ENCODE measurements around the gene KIAA1549.
"Not testable (repeated sequence)": the region's sequence is repeated elsewhere in the genome, so short reads cannot be mapped to it uniquely, and the experiment has no call there.

Gene KIAA1549

DNA sequence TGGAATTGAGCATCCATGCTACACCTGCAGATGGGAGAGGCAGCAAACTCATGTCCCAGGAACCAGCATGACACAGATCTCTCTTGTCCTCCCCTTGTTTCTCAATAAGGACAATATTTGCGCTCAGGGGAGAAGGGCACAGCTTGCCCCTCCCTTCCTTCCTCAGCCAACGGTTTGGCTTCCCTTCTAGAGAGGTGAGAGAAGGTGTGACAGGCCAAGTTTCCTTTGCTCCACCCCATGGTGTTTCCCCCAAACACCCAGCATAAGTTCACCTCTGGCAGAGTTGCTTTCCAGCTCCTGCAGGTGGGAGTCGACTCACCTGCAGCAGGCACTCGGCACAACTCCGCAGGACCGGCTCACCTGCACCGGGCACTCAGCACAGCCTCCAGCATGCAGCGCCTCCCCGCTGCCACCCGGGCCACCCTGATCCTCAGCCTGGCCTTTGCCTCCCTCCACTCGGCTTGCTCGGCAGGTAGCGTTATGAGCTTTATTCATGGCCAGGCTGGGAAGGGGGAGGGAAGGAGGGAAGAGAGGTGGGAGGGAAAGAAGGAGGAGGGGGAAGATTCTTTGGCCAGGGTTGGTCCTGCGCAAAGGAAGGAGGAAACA lies 183.4 kb downstream of the KIAA1549 start, which contains the start of the genes ATP6V0A4 and TMEM213:
TSS of gene ATP6V0A4 (minus strand) at position 482 of the 606 bp plus-strand sequence. CDS start 26,949 bp downstream, outside the sequence.
TSS of gene TMEM213 (plus strand) at position 280 of the 606 bp plus-strand sequence. CDS start at position 391, 111 bp downstream.
- DNase-seq (ENCODE audit: low read depth) = no peak
- H3K4me3 ChIP-seq (ENCODE audit: control insufficient read depth, low read depth, low read length) = no peak within 1 kb of the TSS
- TF ChIP-seq CTCF (conservative IDR thresholded peaks at IDR 0.05; ENCODE audit: control insufficient read depth, insufficient read depth, low read depth, low read length) = no peak

DNA sequence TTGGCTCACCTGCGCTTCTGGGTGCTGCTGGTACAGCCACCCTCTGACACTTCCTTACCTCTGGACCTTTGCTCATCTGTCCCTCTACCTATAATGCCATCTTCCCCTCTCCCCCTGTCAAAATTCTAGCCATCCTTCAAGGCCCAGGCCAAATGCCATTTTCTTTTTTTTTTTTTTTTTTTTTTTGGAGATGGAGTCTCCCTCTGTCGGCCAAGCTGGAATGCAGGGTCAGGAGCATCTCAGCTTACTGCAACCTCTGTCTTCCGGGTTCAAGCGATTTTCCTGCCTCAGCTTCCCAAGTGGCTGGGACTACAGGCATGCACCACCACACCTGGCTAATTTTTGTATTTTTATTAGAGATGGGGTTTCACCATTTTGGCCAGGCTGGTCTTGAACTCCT lies 184.1 kb downstream of the KIAA1549 start:
- not testable (repeated sequence) for DNase-seq (ENCODE audit: low read depth); H3K4me3 ChIP-seq (ENCODE audit: control insufficient read depth, low read depth, low read length)

DNA sequence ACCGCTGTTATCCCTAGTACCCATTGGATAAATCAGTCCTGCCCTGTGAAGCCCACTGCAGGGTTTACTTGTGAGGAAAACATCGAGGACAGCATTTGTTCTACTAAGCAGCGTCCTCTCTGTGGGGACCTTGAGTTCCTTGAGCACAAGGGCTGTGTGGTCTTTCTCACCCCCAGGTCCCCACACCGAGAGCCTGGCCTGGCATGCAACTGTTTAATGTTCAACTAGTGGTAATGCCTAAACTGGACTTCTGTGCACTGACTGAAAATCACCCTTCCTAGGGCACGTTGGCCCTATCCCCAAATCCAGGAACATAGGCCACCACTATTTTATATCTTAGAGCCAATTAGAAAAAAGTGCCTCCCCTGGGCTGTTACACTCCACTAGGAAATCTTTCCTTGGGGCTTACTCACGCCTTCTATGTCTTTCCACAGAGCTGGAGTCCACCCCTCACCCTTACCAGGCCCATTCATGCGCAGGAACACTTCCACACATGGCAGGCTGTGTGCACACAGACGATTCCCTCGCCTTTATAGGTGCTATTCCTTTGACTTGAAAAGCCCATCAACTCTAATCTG lies 185.1 kb downstream of the KIAA1549 start:
- TF ChIP-seq CTCF (conservative IDR thresholded peaks at IDR 0.05; ENCODE audit: control insufficient read depth, insufficient read depth, low read depth, low read length) = no peak
- H3K4me3 ChIP-seq (ENCODE audit: control insufficient read depth, low read depth, low read length) = no peak overlapping the region
- DNase-seq (ENCODE audit: low read depth) = no peak

- DNase-seq (ENCODE audit: low read depth) = no peak
- TF ChIP-seq CTCF (conservative IDR thresholded peaks at IDR 0.05; ENCODE audit: control insufficient read depth, insufficient read depth, low read depth, low read length) = no peak
- H3K4me3 ChIP-seq (ENCODE audit: control insufficient read depth, low read depth, low read length) = no peak overlapping the region
Observed at GRCh38 chr7:138785587-138786437, 195.4 kb downstream of the KIAA1549 start.

DNA sequence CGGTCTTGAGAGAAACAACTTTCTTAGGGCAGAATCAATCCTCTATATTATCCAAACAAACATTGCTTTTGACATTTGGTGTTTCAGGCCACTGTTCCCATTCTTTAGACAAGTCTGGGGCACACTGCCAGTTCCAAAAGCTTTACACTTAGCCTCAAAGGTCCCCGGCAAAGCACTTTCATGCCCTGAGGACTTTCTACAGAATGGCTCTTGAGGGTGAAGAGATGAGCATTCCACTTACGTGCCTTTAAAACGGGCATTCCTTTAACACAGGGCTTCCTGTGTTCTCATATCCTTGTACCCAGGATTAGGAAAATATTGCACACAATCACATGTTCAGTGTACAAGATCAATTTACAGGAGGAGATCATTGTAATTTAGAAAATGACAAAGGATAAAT lies 196.5 kb downstream of the KIAA1549 start:
- DNase-seq (ENCODE audit: low read depth) = no peak
- no peak for TF ChIP-seq CTCF (conservative IDR thresholded peaks at IDR 0.05; ENCODE audit: control insufficient read depth, insufficient read depth, low read depth, low read length)
- H3K4me3 ChIP-seq (ENCODE audit: control insufficient read depth, low read depth, low read length) = no peak overlapping the region

Data from fibroblast of mammary gland (primary cell).